Progenitor cell of endocrine pancreas (in vitro differentiated cells): ENCODE measurements around the gene UBXN6. TPM values are rescaled to one million over a fixed set of nuclear protein-coding genes. Genes with fewer than 3 reads are reported as not detected.

ENCODE experiments used
- DNase-seq: peaks from one replicate; pipeline ENCODE4 v3.0.0; 2021; ENCODE audit warnings: low spot score; ENCODE audit not compliant: unreplicated experiment
- H3K27ac Mint-ChIP-seq: 2 replicates; pipeline ENCODE4 v1.8.0; 2021; ENCODE audit warnings: mild to moderate bottlenecking, moderate library complexity, mixed read lengths
- H3K27me3 Mint-ChIP-seq: 2 replicates; pipeline ENCODE4 v1.8.0; 2021; ENCODE audit warnings: mixed read lengths
- H3K36me3 Mint-ChIP-seq: 2 replicates; pipeline ENCODE4 v1.8.0; 2022; ENCODE audit warnings: mixed read lengths; ENCODE audit not compliant: insufficient read depth
- H3K4me1 Mint-ChIP-seq: 2 replicates; pipeline ENCODE4 v1.8.0; 2021; ENCODE audit warnings: low read depth, mixed read lengths
- H3K4me3 Mint-ChIP-seq: 2 replicates; pipeline ENCODE4 v1.8.0; 2021; ENCODE audit warnings: low read depth, mild to moderate bottlenecking, moderate library complexity, mixed read lengths
- H3K9me3 Mint-ChIP-seq: 2 replicates; pipeline ENCODE4 v1.8.0; 2021; ENCODE audit warnings: low read depth, mixed read lengths
- microRNA-seq: library from miRNA; unstranded; fragments of <30 nt; microRNA quantifications from one replicate; pipeline ENCODE4 v1.1.0, GENCODE V29; 2020; ENCODE audit warnings: borderline number of aligned reads; ENCODE audit not compliant: unreplicated experiment
- total RNA-seq: library from RNA; stranded (reverse); gene quantifications from 2 replicates; pipeline ENCODE4 v1.2.1, GENCODE V29; 2021
- TF ChIP-seq, protein P1 (sequence below): fragments of 200-600 bp; sonication (generic); IDR thresholded peaks from one replicate; pipeline ENCODE4 v1.5.0; 2021; ENCODE audit warnings: antibody characterized with exemption, mild to moderate bottlenecking; ENCODE audit not compliant: unreplicated experiment

UBXN6 gene
- total RNA-seq, 1 donor from 2014 or later, result 57.2 TPM

DNA sequence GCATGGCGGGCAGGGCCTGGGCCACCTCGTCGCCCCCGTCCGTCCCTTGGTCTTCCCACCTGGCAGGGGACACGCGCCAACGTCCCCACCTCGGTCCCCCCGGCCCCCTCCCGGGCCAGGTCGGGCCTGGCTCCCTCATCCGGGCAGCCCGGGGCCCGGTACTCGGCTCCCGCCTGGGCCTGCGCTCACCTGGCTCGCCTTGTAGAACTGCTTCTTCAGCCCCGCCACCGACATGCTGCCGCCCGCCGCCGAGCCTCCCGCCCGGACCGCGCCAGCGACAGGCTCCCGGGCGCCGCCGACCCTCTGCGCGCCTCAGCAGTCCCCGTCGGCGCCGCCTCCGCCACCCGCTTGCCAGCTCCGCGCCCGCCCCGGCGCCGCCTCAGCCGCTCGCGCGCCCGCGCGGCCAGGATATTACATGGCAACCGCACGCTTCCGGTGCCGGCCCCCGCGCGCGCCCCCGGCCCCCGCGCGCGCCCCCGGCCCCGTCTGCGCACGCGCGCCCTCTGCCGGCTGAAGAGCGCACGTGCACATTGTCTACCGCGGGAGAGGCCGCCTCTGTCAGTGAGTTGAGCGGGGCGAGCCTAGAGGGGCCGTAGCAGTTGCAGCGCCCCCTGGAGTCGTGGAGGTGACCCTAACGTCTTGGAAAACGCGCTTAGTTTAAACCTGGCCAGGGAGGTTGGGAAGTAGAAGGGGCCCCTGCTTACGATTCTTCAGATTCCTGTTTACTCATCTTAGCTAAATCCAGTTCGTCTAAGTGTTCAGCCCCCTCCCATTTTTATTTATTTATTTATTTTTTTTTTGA, 57.3 kb downstream of the UBXN6 start, which contains the start of gene SH3GL1:
Gene SH3GL1, minus strand, starts transcription at position 413 of the 802 bp plus-strand sequence. Its CDS starts 179 bp downstream, at position 234.
- H3K36me3 Mint-ChIP-seq, result peaks cover 2% of the 10 kb centered on the region

DNA sequence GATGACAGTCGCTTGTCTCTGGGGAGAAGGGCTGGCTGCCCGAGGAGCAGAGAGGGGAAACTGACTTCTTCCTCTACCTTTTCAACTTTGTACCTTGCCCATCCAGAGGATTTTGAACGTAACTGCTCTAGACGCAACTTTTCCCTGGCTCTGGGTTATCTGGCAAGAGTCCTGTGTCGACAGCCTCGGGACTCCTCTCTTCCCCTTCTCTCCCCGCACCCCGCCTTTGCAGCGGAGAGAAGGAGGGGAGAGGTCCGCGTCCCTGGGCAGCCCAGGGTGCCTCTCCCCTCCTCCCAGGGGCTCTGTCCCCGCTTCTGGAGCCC, 57.8 kb downstream of the UBXN6 start:
- no peaks in the 10 kb centered on the region for H3K9me3 Mint-ChIP-seq
- peaks cover 29% of the 10 kb centered on the region for H3K4me1 Mint-ChIP-seq
- H3K27me3 Mint-ChIP-seq, result no peaks in the 10 kb centered on the region
- peak overlapping the region; percentile 91 for H3K27ac Mint-ChIP-seq
- no peak for DNase-seq
- peaks cover 4% of the 10 kb centered on the region for H3K36me3 Mint-ChIP-seq
- H3K4me3 Mint-ChIP-seq, result peak overlapping the region; percentile 83
- TF ChIP-seq, protein P1, sequence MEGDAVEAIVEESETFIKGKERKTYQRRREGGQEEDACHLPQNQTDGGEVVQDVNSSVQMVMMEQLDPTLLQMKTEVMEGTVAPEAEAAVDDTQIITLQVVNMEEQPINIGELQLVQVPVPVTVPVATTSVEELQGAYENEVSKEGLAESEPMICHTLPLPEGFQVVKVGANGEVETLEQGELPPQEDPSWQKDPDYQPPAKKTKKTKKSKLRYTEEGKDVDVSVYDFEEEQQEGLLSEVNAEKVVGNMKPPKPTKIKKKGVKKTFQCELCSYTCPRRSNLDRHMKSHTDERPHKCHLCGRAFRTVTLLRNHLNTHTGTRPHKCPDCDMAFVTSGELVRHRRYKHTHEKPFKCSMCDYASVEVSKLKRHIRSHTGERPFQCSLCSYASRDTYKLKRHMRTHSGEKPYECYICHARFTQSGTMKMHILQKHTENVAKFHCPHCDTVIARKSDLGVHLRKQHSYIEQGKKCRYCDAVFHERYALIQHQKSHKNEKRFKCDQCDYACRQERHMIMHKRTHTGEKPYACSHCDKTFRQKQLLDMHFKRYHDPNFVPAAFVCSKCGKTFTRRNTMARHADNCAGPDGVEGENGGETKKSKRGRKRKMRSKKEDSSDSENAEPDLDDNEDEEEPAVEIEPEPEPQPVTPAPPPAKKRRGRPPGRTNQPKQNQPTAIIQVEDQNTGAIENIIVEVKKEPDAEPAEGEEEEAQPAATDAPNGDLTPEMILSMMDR, result no peak

More for the DNA sequence above, 57.3 kb downstream of the UBXN6 start, which contains the start of gene SH3GL1:
- H3K27me3 Mint-ChIP-seq, result no peaks in the 10 kb centered on the region
- H3K4me3 Mint-ChIP-seq, result peak within 1 kb of the TSS; percentile 84
- H3K9me3 Mint-ChIP-seq, result no peaks in the 10 kb centered on the region
- peak within 1 kb of the TSS; percentile 95 for H3K27ac Mint-ChIP-seq
- TF ChIP-seq, protein P1, result peak; percentile 91
- DNase-seq, result peak; percentile 90
- H3K4me1 Mint-ChIP-seq, result peaks cover 28% of the 10 kb centered on the region

- Mint-ChIP-seq H3K4me1 (peaks cover 27% of the 10 kb centered on the region), H3K36me3 (peaks cover 4% of the 10 kb centered on the region), H3K27ac (no peak overlapping the region), H3K9me3 (no peaks in the 10 kb centered on the region), H3K4me3 (no peak overlapping the region), H3K27me3 (no peaks in the 10 kb centered on the region)
- TF ChIP-seq, protein P1, result no peak
- no peak for DNase-seq
These were observed 60.4 kb downstream of the UBXN6 start for GRCh38 chr19:4396949-4397783.

Small RNAs within 50 kb of the gene (microRNA-seq; reads per million reads assigned to microRNA genes)
- 16.7 reads per million, percentile 27 among the genes with 10 or more reads in this experiment for gene MIR4746

Other genes with a start within 250 kb of the UBXN6 start
- not detected in 2 replicates for gene EBI3, start 228.3 kb downstream of the UBXN6 start, total RNA-seq
- 22.4 and 23.9 TPM in 2 replicates for gene YJU2, start 210.7 kb downstream of the UBXN6 start, total RNA-seq
- gene SHD, start 178.5 kb downstream of the UBXN6 start, total RNA-seq, result 0.74 and 0.82 TPM in 2 replicates
- gene TMIGD2, start 155.4 kb downstream of the UBXN6 start, total RNA-seq, result not detected in 2 replicates
- gene FSD1, start 153.2 kb downstream of the UBXN6 start, total RNA-seq, result 22.2 and 25.1 TPM in 2 replicates
- gene STAP2, start 119.0 kb downstream of the UBXN6 start, total RNA-seq, result 35.6 and 41.0 TPM in 2 replicates
- gene MPND, start 114.2 kb downstream of the UBXN6 start, total RNA-seq, result 62.2 and 64.2 TPM in 2 replicates
- 55.6 and 61.6 TPM in 2 replicates for gene SH3GL1, start 57.2 kb downstream of the UBXN6 start, total RNA-seq
- 41.8 and 48.2 TPM in 2 replicates for gene CHAF1A, start 55.2 kb downstream of the UBXN6 start, total RNA-seq
- 92.6 and 94.2 TPM in 2 replicates for gene HDGFL2, start 14.5 kb upstream of the UBXN6 start, total RNA-seq
- gene PLIN4, start 60.7 kb upstream of the UBXN6 start, total RNA-seq, result 0.93 and 1.3 TPM in 2 replicates
- gene PLIN5, start 77.4 kb upstream of the UBXN6 start, total RNA-seq, result 5.7 and 8.1 TPM in 2 replicates
- gene LRG1, start 82.2 kb upstream of the UBXN6 start, total RNA-seq, result 0.34 and 0.51 TPM in 2 replicates
- gene SEMA6B, start 101.9 kb upstream of the UBXN6 start, total RNA-seq, result 26.6 and 28.3 TPM in 2 replicates
- gene TNFAIP8L1, start 181.7 kb upstream of the UBXN6 start, total RNA-seq, result 7.3 and 8.5 TPM in 2 replicates
- gene MYDGF, start 212.5 kb upstream of the UBXN6 start, total RNA-seq, result 42.5 and 45.9 TPM in 2 replicates